Measurements from ENCODE around the gene LYRM2. TPM values are rescaled to one million over a fixed set of nuclear protein-coding genes. Genes with fewer than 3 reads are reported as not detected.

The LYRM2 gene
- total RNA-seq, 1 experiment from 2014 or later: 26.3 TPM

DNA sequence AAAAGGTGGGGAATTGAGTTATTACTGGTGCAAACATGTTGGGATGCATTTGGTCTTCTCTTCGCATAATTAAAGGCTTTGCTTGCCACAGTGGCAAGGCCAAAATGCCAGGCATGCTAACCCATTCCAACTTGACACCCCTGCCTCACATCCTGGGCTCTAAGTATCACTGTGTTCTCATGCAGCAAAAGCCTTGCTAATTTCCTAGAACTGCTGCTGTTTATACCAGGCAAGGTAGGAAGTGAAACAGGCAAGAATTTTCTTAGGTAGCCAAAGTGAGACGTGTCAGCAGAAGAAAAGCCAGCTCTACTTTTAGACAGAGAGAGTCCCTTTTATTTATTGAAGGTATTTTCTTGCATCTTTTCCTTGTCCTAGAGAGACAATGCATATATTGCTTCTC is 41.2 kb downstream of the LYRM2 start:
- H3K4me1 ChIP-seq (ENCODE audit: control insufficient read depth in 1 of 2, insufficient read depth in 2 of 2, low read length in 2 of 2): no peaks in the 10 kb centered on the region
- no peaks in the 10 kb centered on the region for H3K36me3 ChIP-seq (ENCODE audit: control insufficient read depth in 1 of 2, insufficient read depth in 2 of 2, low read length in 2 of 2)
- H2AFZ ChIP-seq (ENCODE audit: low read depth, low read length, poor library complexity, severe bottlenecking): no peak overlapping the region
- H3K4me2 ChIP-seq (ENCODE audit: low read length): no peak overlapping the region
- no peaks in the 10 kb centered on the region for H3K9me3 ChIP-seq (ENCODE audit: control insufficient read depth in 1 of 2, insufficient read depth in 1 of 2, low read depth in 1 of 2, low read length in 2 of 2)
- BruUV-seq (replicated peaks): no TSS peak
- ATAC-seq (no peak), DNase-seq (ENCODE audit: low read depth, low spot score) (no peak)
- H3K79me2 ChIP-seq (ENCODE audit: insufficient read depth, low read length): no peaks in the 10 kb centered on the region
- no peaks in the 10 kb centered on the region for H3K27me3 ChIP-seq (ENCODE audit: insufficient read depth, low read length)
- no peak overlapping the region for H3K4me3 ChIP-seq (replicated peaks in 1 of 2; ENCODE audit: low read depth in 1 of 2, low read length in 2 of 2)
- no peak overlapping the region for H3K27ac ChIP-seq (ENCODE audit: low read depth, low read length)
- ChIA-PET CTCF (no interaction called here), RAD21 (ENCODE audit: low non-redundant PET in 1 of 2, low total read pairs in 2 of 2, uncharacterized antibody in 2 of 2, unreplicated experiment in 2 of 2) (no interaction called here), POLR2A (no interaction called here)
- TF ChIP-seq, protein P1, sequence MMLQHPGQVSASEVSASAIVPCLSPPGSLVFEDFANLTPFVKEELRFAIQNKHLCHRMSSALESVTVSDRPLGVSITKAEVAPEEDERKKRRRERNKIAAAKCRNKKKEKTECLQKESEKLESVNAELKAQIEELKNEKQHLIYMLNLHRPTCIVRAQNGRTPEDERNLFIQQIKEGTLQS (IDR thresholded peaks at IDR 0.05): no peak
- TF ChIP-seq TCF7L2 (IDR thresholded peaks at IDR 0.05; ENCODE audit: borderline replicate concordance, extremely low read depth, insufficient read depth, insufficient read length) (no peak), SP1 (IDR thresholded peaks at IDR 0.05; ENCODE audit: low read depth) (no peak), CEBPB (IDR thresholded peaks at IDR 0.05; ENCODE audit: low read depth) (no peak), SRF (IDR thresholded peaks at IDR 0.05; ENCODE audit: low read depth) (no peak), ZFX (IDR thresholded peaks at IDR 0.05) (no peak)
- TF ChIP-seq, protein P2, sequence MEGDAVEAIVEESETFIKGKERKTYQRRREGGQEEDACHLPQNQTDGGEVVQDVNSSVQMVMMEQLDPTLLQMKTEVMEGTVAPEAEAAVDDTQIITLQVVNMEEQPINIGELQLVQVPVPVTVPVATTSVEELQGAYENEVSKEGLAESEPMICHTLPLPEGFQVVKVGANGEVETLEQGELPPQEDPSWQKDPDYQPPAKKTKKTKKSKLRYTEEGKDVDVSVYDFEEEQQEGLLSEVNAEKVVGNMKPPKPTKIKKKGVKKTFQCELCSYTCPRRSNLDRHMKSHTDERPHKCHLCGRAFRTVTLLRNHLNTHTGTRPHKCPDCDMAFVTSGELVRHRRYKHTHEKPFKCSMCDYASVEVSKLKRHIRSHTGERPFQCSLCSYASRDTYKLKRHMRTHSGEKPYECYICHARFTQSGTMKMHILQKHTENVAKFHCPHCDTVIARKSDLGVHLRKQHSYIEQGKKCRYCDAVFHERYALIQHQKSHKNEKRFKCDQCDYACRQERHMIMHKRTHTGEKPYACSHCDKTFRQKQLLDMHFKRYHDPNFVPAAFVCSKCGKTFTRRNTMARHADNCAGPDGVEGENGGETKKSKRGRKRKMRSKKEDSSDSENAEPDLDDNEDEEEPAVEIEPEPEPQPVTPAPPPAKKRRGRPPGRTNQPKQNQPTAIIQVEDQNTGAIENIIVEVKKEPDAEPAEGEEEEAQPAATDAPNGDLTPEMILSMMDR (IDR thresholded peaks at IDR 0.05 in 2 of 3, conservative IDR thresholded peaks at IDR 0.05 in 1 of 3; ENCODE audit: borderline replicate concordance in 1 of 3, insufficient read depth in 1 of 3, low read depth in 2 of 3, low read length in 2 of 3): no peak
- H3K9ac ChIP-seq (ENCODE audit: low read length): no peak overlapping the region
- H4K20me1 ChIP-seq (ENCODE audit: insufficient read depth): no peaks in the 10 kb centered on the region
- intact Hi-C loops (cut with micrococcal nuclease): no loop called here
- no peaks in the 10 kb centered on the region for H3K9me2 ChIP-seq (ENCODE audit: insufficient read depth)

- ChIA-PET CTCF (no interaction called here), POLR2A (no interaction called here), RAD21 (ENCODE audit: low non-redundant PET in 1 of 2, low total read pairs in 2 of 2, uncharacterized antibody in 2 of 2, unreplicated experiment in 2 of 2) (no interaction called here)
- no peak overlapping the region for H3K9ac ChIP-seq (ENCODE audit: low read length)
- no peaks in the 10 kb centered on the region for H3K9me3 ChIP-seq (ENCODE audit: control insufficient read depth in 1 of 2, insufficient read depth in 1 of 2, low read depth in 1 of 2, low read length in 2 of 2)
- H3K4me2 ChIP-seq (ENCODE audit: low read length): no peak overlapping the region
- H3K36me3 ChIP-seq (ENCODE audit: control insufficient read depth in 1 of 2, insufficient read depth in 2 of 2, low read length in 2 of 2): no peaks in the 10 kb centered on the region
- DNase-seq (ENCODE audit: low read depth, low spot score) (no peak), ATAC-seq (peak; percentile 63)
- intact Hi-C loops (cut with micrococcal nuclease): no loop called here
- H3K27ac ChIP-seq (ENCODE audit: low read depth, low read length): no peak overlapping the region
- no peak for TF ChIP-seq SIN3A (IDR thresholded peaks at IDR 0.05; ENCODE audit: low read depth)
- TF ChIP-seq JUND (IDR thresholded peaks at IDR 0.05): no peak
- no peak for TF ChIP-seq ZNF274 (IDR thresholded peaks at IDR 0.05; ENCODE audit: low read depth, low read length)
- TF ChIP-seq POLR2A (IDR thresholded peaks at IDR 0.05; ENCODE audit: borderline replicate concordance, extremely low read depth, insufficient read depth, insufficient read length): no peak
- no peak for TF ChIP-seq SP1 (IDR thresholded peaks at IDR 0.05; ENCODE audit: low read depth)
- BruUV-seq (replicated peaks): no TSS peak
- no peaks in the 10 kb centered on the region for H3K9me2 ChIP-seq (ENCODE audit: insufficient read depth)
- no peaks in the 10 kb centered on the region for H3K79me2 ChIP-seq (ENCODE audit: insufficient read depth, low read length)
- H3K4me3 ChIP-seq (replicated peaks in 1 of 2; ENCODE audit: low read depth in 1 of 2, low read length in 2 of 2): no peak overlapping the region
- no peaks in the 10 kb centered on the region for H4K20me1 ChIP-seq (ENCODE audit: insufficient read depth)
- H2AFZ ChIP-seq (ENCODE audit: low read depth, low read length, poor library complexity, severe bottlenecking): no peak overlapping the region
- no peaks in the 10 kb centered on the region for H3K27me3 ChIP-seq (ENCODE audit: insufficient read depth, low read length)
- H3K4me1 ChIP-seq (ENCODE audit: control insufficient read depth in 1 of 2, insufficient read depth in 2 of 2, low read length in 2 of 2): no peaks in the 10 kb centered on the region
Measured at GRCh38 chr6:89596484-89596883, 42.1 kb downstream of the LYRM2 start.

Data from HCT116 (cell line).